ENCODE measurements around the gene CRYBG2. TPM values are rescaled to one million over a fixed set of nuclear protein-coding genes. Genes with fewer than 3 reads are reported as not detected.

The CRYBG2 gene
- polyA plus RNA-seq, 1 donor (not counting 4 experiments of a cell fraction or from before 2014, with no cell fraction given) = 7.9 TPM

DNA sequence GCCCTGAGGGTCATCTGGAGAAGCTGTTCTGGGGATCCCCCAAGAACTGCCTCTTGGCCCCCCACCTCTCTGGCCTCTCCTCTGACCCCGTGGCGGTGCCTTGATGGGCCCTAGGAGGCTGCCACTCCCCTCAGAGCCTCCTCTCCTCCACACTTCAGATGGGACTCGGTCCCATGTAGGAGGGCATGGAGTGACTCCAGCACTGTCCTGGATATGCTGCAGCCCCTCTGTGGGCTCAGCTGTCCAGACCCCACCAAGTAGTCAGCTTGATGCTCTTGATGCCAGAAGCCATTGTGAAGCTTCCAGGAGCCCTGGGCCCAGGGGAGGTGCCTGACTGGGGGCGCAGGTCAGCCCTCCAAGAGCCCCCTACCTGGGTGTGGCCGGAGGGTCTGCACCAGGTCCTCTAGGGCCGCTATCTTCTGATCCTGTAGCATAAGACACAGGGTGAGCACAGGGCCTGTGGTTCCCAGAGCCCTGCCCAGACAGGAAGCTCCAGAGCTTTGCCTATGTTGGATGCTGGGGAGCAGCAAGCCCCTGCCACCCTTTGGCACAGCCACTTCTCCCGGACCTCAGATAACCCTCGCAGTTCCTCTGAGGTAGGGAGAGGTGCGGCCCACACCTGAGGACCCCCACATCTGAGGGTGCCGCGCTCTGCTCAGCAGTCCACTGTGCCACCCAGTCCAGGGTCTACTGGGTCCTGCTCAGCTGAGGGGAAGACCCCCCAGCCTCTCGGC, 56.7 kb downstream of the CRYBG2 start:
- Histone ChIP-seq H3K9ac (ENCODE audit: control insufficient read depth, extremely low read depth, insufficient read depth, low read length) (no peak overlapping the region), H3K79me2 (ENCODE audit: control insufficient read depth, insufficient read depth, low read length) (no peaks in the 10 kb centered on the region), H3K4me2 (ENCODE audit: control insufficient read depth, extremely low read depth, insufficient read depth, low read depth, low read length) (no peak overlapping the region), H3K4me3 (ENCODE audit: control insufficient read depth in 2 of 3, extremely low read depth in 1 of 3, insufficient read depth in 2 of 3, low read depth in 1 of 3, low read length in 3 of 3) (no peak overlapping the region), H4K20me1 (ENCODE audit: control insufficient read depth, extremely low read depth, insufficient read depth, low read length) (no peaks in the 10 kb centered on the region), H3K4me1 (ENCODE audit: control insufficient read depth, extremely low read depth, insufficient read depth, low read length) (peaks cover 13% of the 10 kb centered on the region), H3K9me3 (ENCODE audit: control insufficient read depth, low read depth, low read length) (no peaks in the 10 kb centered on the region), H2AFZ (ENCODE audit: control insufficient read depth, low read length) (no peak overlapping the region), H3K9me1 (ENCODE audit: control insufficient read depth, extremely low read depth, insufficient read depth, low read length) (no peaks in the 10 kb centered on the region), H3K27me3 (ENCODE audit: control insufficient read depth, extremely low read depth, insufficient read depth, low read length) (no peaks in the 10 kb centered on the region), H3K36me3 (ENCODE audit: control insufficient read depth in 2 of 2, extremely low read depth in 1 of 2, insufficient read depth in 2 of 2, low read length in 2 of 2) (peaks cover 0 to 2% of the 10 kb centered on the region in 2 experiments), H3K27ac (ENCODE audit: control insufficient read depth, insufficient read depth, low read length) (no peak overlapping the region)
- DNase-seq (ENCODE audit: low read depth, low spot score) (no peak), FAIRE-seq (no peak)
- TF ChIP-seq, protein P1, sequence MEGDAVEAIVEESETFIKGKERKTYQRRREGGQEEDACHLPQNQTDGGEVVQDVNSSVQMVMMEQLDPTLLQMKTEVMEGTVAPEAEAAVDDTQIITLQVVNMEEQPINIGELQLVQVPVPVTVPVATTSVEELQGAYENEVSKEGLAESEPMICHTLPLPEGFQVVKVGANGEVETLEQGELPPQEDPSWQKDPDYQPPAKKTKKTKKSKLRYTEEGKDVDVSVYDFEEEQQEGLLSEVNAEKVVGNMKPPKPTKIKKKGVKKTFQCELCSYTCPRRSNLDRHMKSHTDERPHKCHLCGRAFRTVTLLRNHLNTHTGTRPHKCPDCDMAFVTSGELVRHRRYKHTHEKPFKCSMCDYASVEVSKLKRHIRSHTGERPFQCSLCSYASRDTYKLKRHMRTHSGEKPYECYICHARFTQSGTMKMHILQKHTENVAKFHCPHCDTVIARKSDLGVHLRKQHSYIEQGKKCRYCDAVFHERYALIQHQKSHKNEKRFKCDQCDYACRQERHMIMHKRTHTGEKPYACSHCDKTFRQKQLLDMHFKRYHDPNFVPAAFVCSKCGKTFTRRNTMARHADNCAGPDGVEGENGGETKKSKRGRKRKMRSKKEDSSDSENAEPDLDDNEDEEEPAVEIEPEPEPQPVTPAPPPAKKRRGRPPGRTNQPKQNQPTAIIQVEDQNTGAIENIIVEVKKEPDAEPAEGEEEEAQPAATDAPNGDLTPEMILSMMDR (optimal IDR thresholded peaks at IDR 0.05 in 1 of 3, IDR thresholded peaks at IDR 0.05 in 1 of 3, conservative IDR thresholded peaks at IDR 0.05 in 1 of 3; ENCODE audit: extremely low read depth in 1 of 3, insufficient read depth in 2 of 3, low read length in 3 of 3) = no peak
- TF ChIP-seq EZH2 (IDR thresholded peaks at IDR 0.05; ENCODE audit: low read length) = no peak
- dilution Hi-C loops (cut with MboI; ENCODE audit: extremely low pct_ligation_motif_present, low sequenced_read_pairs) = no loop called here

DNA sequence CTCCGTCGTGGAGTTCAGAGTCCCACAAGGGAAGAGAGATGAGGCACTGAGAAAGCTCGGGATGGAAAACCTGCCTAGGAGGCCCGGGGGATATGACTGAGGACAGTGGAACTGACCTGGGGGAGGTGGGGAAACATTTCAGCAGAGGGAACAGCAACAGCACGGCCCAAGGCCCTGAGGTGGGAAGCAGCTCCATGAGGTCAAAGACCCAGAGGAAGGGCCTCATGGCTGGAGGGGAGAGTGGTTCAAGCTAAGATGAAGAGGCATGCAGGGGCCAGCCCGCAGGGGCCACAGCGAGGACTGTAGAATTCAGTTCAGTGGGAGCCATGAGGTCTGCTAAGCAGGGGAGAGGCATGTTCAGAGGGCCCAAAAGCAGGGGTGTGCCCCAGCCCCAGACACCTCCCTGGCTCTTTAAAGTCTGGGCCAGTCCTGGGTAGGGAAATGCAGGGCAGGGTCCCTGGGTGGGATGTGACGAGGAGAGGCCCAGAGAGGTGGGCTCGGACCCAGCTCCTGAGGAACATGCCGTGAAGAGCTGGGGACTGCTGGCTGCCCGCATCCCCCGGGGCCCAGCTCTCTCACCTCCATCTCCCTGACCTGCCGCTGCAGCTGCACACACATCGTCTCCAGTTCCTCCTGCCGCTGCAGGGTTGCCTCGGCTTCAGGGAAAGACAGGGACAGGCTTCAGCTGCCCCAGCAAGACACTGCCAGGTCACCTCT, 57.4 kb downstream of the CRYBG2 start:
- Histone ChIP-seq H3K4me1 (ENCODE audit: control insufficient read depth, extremely low read depth, insufficient read depth, low read length) (peaks cover 13% of the 10 kb centered on the region), H3K79me2 (ENCODE audit: control insufficient read depth, insufficient read depth, low read length) (no peaks in the 10 kb centered on the region), H3K36me3 (ENCODE audit: control insufficient read depth in 2 of 2, extremely low read depth in 1 of 2, insufficient read depth in 2 of 2, low read length in 2 of 2) (peaks cover 0 to 2% of the 10 kb centered on the region in 2 experiments), H3K27me3 (ENCODE audit: control insufficient read depth, extremely low read depth, insufficient read depth, low read length) (no peaks in the 10 kb centered on the region), H3K27ac (ENCODE audit: control insufficient read depth, insufficient read depth, low read length) (no peak overlapping the region), H4K20me1 (ENCODE audit: control insufficient read depth, extremely low read depth, insufficient read depth, low read length) (no peaks in the 10 kb centered on the region), H2AFZ (ENCODE audit: control insufficient read depth, low read length) (no peak overlapping the region), H3K4me2 (ENCODE audit: control insufficient read depth, extremely low read depth, insufficient read depth, low read depth, low read length) (no peak overlapping the region), H3K4me3 (ENCODE audit: control insufficient read depth in 2 of 3, extremely low read depth in 1 of 3, insufficient read depth in 2 of 3, low read depth in 1 of 3, low read length in 3 of 3) (no peak overlapping the region), H3K9me1 (ENCODE audit: control insufficient read depth, extremely low read depth, insufficient read depth, low read length) (no peaks in the 10 kb centered on the region), H3K9me3 (ENCODE audit: control insufficient read depth, low read depth, low read length) (no peaks in the 10 kb centered on the region), H3K9ac (ENCODE audit: control insufficient read depth, extremely low read depth, insufficient read depth, low read length) (no peak overlapping the region)
- DNase-seq (ENCODE audit: low read depth, low spot score) (no peak), FAIRE-seq (no peak)
- TF ChIP-seq EZH2 (IDR thresholded peaks at IDR 0.05; ENCODE audit: low read length) = no peak
- TF ChIP-seq, protein P1 (optimal IDR thresholded peaks at IDR 0.05 in 1 of 3, IDR thresholded peaks at IDR 0.05 in 1 of 3, conservative IDR thresholded peaks at IDR 0.05 in 1 of 3; ENCODE audit: extremely low read depth in 1 of 3, insufficient read depth in 2 of 3, low read length in 3 of 3) = no peak
- dilution Hi-C loops (cut with MboI; ENCODE audit: extremely low pct_ligation_motif_present, low sequenced_read_pairs) = no loop called here
